H7 (cell line): ENCODE results near the gene MLXIP. TPM values are rescaled to one million over a fixed set of nuclear protein-coding genes. Genes with fewer than 3 reads are reported as not detected.
A peak's percentile ranks its signal among the peaks of the same experiment; 100 is the strongest.

Experiments
- DNase-seq: peaks from one replicate; pipeline ENCODE4 v3.0.0; 2012
- H3K27me3 ChIP-seq: 2 replicates; pipeline ENCODE4 v1.6.0; 2011; ENCODE audit warnings: mild to moderate bottlenecking, low read length; ENCODE audit not compliant: control insufficient read depth, insufficient read depth
- H3K36me3 ChIP-seq: replicated peaks from 2 replicates; pipeline ENCODE4 v1.5.1; 2011; ENCODE audit warnings: low read length; ENCODE audit not compliant: control insufficient read depth, insufficient read depth
- H3K4me3 ChIP-seq: 2 replicates; pipeline ENCODE4 v1.5.1; 2011; ENCODE audit warnings: low read depth, mild to moderate bottlenecking, control low read depth, low read length, moderate library complexity; ENCODE audit not compliant: insufficient read depth
- total RNA-seq: library from RNA; depleted of rRNA; stranded (reverse); fragments of >200 nt; shearing (Covaris generic); gene quantifications from 2 replicates; pipeline ENCODE4 v1.2.3, GENCODE V29; 2014

MLXIP gene
- total RNA-seq, 1 experiment from 2014 or later: 49.8 TPM

DNA sequence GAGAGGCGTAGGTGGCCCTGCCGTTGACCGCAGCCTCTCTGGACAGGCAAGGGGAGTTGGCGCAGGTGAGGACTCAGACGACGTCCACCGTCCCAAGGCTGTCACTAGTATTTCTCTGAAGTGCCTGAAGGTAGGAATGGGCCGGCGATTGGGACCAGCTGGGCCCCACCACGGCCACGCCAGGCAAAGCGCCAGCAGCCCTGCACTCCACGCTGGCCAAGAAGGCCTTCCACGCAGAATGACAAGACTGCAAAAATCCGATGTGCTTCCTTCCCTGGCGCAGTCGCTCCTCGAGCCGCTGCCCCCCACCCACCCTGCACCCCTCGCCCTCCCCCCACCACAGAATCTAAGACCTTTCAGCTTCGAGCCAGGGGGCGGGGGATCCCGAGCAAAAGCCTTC is 17.3 kb upstream of the MLXIP start:
- H3K36me3 ChIP-seq: peaks cover 6% of the 10 kb centered on the region
- no peaks in the 10 kb centered on the region for H3K27me3 ChIP-seq
- no peak overlapping the region for H3K4me3 ChIP-seq
- DNase-seq: peak; percentile 17

DNA sequence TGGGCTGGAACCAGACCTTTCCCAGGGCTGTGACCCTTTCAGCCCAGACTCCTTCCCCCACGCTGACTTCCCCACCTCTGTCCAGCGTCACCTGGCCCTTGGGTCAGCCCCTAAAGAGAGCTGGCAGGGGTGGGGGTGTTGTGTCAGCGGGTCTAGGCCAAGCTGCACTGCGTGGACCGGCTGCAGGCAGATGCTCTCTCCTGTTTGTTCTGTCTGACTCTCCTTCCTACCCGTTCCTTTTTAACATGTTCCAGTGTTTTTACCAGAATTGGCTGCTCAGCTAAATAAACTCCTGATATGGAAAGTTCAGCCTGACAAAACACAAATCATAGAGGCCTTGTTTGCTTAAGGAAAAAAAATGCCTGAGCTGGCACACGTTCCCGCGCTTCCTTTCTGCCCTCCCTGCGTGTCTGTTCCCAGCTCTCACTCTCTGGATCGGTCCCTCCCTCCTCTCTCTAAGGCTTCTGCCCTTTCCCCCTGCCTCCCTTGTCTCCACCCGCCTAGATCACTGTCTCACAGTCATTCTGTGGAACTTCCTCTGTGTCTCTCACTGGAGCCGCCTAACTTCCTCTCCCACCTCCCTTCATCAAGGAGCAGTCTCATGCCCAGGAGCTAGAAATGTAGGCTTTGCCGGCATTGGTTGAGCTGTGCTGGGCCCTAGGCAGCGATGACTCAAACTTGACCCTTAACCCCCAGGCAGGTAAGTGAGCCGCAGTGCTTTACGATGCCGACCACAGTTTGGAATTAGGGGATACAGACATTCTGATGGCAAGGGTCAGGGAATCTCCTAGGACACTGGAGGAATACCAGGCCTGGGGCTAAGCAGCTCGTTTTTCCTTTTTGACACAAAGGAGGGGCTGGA is 15.5 kb upstream of the MLXIP start:
- Histone ChIP-seq H3K36me3 (peaks cover 3% of the 10 kb centered on the region), H3K4me3 (no peak overlapping the region), H3K27me3 (no peaks in the 10 kb centered on the region)
- peak; percentile 62 for DNase-seq

DNA sequence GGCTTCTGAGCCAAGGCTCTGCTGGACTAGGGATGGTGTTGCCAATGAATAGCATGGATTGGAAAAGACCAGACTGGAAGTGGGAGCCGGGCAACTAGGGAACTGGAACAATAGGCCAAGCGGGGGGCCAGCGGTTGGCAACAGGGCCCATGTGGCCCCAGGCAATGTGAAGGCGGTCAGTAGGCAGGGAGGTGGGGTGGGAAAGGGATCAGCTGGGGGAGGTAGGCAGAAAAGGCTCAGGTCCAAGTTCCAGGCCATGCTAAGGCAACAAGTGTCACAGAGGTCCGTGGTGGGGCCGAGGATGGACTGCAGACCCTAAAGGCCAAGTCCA is 14.9 kb upstream of the MLXIP start:
- peaks cover 1% of the 10 kb centered on the region for H3K36me3 ChIP-seq
- DNase-seq: no peak
- H3K4me3 ChIP-seq: no peak overlapping the region
- no peaks in the 10 kb centered on the region for H3K27me3 ChIP-seq

DNA sequence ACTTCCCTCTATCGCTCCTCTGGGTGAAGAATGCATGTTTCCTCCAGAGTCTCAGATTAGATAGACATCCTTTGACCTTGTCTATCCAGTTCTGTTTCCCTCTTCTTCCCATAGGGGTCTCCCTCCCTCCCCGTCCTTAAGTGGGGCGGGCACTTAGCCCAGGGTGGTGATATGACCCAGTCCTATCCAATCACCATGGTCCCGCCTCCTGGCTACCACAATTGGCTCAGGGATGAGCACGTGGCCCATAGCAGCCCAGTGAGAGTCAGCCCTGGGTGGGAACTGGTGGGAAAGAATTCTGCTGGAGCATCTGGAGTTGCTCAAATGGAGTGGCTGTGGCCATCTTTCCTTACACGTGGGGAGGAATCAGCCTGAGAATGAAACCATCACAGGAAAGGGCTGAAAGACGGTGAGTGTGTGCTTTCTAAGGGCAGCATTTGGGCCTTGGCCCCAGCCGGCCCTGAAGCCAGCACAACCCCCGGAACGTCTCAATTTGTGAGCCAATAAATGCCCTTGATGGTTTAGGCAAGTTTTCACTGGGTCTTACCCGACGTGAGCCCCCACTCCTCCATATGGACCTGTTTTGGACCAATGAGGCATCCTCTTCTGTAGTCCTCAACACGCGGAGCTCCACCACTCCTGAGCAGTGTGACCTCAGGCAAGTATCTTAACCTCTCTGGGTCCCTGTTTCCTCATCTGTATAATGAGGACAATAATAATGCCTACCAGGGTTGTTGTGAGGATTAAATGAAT is 14.4 kb upstream of the MLXIP start:
- no peaks in the 10 kb centered on the region; the same call in none of the 2 replicates for H3K36me3 ChIP-seq
- peak overlapping the region; percentile 50 for H3K4me3 ChIP-seq
- no peaks in the 10 kb centered on the region for H3K27me3 ChIP-seq
- DNase-seq: peak; percentile 97

DNA sequence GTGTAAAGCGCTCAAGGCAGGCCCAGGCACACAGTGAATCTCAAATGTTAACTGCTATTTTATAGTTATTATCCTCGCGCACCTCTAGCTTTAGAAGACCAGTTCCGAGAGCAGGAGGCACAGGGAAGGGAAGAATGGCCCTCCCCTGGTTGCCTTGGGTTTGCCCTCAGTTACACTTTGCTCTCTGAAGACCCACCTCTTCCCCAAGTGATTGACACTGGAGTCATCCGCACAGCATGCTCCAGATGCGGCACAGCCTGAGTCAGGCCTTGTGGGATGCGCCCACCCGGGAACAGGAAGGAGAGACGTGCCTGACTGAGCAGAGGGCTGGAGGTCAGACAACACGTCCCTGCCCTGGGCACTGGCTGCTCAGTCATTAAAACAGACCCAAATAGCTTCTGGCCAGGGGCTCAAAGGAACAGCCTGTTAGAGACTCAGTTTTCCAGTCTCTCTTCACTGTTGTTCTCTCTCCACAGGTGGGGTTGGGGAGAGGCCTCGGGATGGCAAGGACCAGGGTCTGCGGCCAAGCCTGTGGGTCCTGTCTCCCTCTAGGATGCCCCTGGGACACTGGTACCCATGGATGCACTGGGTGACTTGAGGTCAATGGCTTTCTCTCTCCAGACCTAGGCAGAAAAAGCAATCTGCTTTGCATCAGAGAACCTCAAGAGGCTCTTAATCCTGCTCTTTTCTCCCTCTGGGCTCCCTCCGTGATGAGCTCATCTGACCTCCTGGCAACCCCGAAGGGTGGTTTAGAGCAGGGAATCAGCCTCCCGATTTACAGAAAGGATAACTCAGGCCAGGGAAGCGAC is 13.6 kb upstream of the MLXIP start:
- H3K36me3 ChIP-seq: no peaks in the 10 kb centered on the region; the same call in 1 of the 2 replicates
- H3K4me3 ChIP-seq: peak overlapping the region; percentile 50
- DNase-seq: peak; percentile 66
- H3K27me3 ChIP-seq: no peaks in the 10 kb centered on the region

DNA sequence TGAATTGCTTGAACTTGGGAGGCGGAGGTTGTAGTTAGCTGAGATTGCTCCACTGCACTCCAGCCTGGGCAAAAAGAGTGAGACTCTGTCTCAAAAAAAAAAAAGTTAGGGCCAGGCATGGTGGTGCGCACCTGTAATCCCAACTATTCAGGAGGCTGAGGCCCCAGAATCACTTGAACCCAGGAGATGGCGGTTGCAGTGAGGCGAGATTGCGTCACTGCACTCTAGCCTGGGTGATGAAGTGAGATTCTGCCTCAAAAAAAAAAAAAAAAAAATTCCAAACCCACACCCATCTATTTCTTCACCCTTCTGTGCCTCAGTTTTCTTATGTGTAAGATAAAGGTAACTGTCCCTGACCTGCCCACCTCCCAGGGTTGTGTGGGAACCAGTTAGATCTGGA is 11.0 kb upstream of the MLXIP start:
- H3K4me3 ChIP-seq: no peak overlapping the region
- no peak for DNase-seq

DNA sequence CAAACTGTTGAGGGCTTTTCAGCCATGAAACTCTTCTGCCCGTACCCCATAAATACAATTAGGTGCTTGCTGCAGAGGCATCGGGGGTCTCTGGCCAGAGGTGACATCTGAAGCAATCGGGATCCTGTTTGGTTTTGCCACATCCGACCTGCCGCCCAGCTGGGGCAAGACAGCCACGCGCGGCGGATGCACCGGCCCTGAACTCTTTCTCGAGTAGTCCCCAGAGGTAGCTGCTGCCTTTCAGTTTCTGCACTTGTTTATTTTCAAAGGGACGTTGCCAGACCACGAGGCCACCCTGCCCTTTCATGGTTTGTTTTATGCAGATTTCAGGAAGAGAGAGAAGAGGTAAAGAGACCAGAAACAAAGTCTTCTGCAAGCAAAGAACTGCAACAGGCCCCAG is 10.6 kb upstream of the MLXIP start:
- H3K36me3 ChIP-seq: no peaks in the 10 kb centered on the region; the same call in 1 of the 2 replicates
- no peaks in the 10 kb centered on the region for H3K27me3 ChIP-seq
- no peak for DNase-seq
- no peak overlapping the region for H3K4me3 ChIP-seq

More for the DNA sequence above, 11.0 kb upstream of the MLXIP start:
- Histone ChIP-seq H3K27me3 (no peaks in the 10 kb centered on the region), H3K36me3 (no peaks in the 10 kb centered on the region; the same call in 1 of the 2 replicates)

DNA sequence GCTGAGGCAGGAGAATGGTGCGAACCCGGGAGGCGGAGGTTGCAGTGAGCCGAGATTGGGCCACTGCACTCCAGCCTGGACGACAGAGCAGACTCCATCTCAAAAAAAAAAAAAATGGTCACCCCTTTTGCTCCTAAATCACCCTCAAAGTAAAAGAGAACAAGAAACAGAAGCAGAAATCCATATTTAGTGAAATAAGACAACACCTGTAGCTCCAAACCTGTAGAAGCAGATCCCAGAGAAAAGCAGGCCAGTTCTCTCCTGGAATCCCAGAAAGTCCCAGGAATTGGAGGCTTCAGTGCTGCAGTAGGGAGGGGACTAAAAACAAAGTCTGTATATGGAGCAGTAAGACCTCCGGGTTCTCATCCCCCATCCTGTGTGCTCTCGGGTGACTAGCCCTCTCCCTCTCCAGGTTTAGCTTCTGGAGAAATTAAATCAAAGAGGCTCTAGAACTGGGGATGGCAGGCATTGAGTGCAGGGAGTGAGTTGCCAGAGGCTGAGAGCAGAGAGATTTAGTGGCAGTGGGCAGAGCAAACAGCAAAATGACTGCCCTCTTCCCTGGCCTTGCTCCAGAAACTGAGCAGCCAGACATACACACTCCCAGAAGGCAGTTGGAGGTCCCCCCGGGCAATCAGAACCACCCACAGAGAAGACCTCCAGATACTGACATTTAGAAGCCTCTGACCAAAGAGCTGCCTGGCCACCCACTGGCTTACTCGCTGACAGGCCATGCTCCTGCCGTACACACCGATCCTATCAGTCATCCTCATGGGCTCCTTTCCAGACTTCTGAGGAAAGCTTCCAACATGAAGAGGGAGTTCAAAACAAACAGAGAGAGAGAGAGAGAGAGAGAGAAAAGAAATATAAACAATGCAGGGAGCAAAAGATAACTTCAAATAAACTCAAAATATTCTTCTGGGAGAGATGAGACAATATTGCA is 6.3 kb upstream of the MLXIP start:
- no peak for DNase-seq
- H3K4me3 ChIP-seq: no peak overlapping the region
- H3K27me3 ChIP-seq: no peaks in the 10 kb centered on the region
- no peaks in the 10 kb centered on the region; the same call in 1 of the 2 replicates for H3K36me3 ChIP-seq

DNA sequence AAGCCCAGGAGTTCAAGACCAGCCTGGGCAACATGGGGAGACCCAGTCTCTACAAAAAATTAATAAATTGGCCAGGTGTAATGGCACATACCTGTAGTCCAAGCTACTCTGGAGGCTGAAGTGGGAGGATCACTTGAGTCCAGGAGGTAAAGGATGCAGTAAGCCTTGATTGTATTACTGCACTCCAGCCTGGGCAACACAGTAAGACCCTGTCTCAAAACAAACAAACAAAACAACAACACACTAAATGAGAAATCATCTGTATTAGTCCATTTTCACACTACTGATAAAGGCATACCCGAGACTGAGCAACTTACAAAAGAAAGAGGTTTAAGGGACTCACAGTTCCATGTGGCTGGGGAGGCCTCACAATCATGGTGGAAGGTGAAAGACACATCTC is 4.7 kb upstream of the MLXIP start:
- no peaks in the 10 kb centered on the region for H3K27me3 ChIP-seq
- H3K4me3 ChIP-seq: no peak overlapping the region
- DNase-seq: no peak
- no peaks in the 10 kb centered on the region for H3K36me3 ChIP-seq

DNA sequence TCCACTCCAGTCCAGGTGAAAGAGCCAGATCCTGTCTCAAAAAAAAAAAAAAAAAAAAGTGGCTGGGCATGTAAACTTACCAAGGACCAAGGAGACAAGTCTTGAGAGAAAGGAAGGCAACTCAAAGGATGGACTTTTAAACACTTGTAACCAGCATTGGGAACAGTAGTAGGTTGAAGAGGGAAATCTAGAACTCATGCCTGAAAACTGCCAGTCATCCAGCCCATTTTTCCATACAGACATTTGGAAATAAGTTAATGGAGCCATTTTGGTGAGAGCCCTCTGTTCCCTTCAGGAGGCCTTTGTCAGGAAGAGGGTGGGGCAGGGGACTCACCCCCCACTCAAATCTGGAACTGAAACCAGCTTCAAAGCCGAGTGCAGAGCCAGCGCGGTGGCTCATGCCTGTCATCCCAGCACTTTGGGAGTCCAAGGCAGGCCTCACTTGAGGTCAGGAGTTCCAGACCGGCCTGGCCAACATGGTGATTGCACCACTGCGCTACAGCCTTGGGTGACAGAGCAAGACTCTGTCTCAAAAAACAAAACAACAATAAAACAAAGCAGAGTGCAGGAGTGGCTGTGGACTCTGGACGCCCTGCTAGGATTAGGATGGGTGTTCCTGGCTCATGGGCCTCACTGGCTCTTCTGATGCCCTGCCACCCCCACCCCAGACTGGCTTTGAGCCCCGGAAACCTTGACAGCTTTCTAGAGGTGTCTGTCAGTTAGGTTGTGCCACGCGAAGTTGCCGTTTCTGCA is 1.6 kb upstream of the MLXIP start:
- Histone ChIP-seq H3K36me3 (no peaks in the 10 kb centered on the region), H3K27me3 (peaks cover 9% of the 10 kb centered on the region; the same call in 1 of the 2 replicates), H3K4me3 (no peak overlapping the region)
- DNase-seq: no peak

DNA sequence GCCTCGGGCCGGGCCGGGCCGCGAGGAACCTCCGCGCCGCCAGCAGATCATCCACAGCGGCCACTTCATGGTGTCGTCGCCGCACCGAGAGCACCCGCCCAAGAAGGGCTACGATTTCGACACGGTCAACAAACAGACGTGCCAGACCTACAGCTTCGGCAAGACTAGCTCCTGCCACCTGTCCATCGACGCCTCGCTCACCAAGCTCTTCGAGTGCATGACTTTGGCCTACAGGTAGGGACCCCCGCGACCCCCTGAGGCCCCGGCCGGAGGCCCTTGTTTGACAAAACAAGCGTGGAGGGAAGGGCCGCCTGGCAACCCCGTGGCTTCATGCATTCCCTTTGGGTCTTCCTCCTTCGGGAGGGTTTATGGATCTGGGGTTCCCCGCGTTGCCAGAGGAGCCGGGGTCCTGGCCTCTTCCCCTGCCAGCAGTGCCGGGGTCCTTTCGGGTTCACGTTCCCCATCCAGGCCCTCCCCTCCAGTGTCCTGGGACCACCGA is 526 bp downstream of the MLXIP start:
- peak overlapping the region; percentile 59 for H3K4me3 ChIP-seq
- DNase-seq: peak; percentile 79
- peaks cover 9% of the 10 kb centered on the region; the same call in 1 of the 2 replicates for H3K27me3 ChIP-seq
- H3K36me3 ChIP-seq: no peaks in the 10 kb centered on the region; the same call in 1 of the 2 replicates

DNA sequence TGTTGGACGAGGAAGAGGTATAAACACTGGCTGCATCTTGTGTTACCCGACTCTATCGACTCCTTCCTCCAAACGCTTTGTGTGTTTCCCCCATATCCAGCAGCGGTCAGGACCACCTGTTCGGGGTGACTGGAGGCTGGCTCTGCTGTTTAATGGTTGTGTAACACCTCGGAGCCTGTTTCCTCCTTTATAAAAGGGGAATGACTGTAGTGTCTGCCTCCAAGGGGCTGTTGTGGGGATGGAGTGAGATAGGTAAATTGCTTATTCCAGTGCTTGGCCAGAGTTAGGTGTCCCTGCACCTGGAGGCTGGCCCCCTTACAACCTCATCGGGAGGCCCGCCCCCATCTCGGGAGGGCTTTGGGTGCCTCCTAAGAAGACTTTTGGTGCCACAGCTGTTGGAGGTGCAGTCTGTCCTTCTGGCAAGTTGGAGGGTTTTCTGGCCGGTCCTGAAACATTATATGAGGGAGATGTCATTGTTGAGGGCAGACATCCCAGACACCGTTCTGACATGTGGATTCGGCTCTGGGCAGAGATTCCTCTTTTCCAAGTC is 1.1 kb downstream of the MLXIP start:
- Histone ChIP-seq H3K27me3 (peaks cover 9% of the 10 kb centered on the region; the same call in 1 of the 2 replicates), H3K36me3 (no peaks in the 10 kb centered on the region; the same call in none of the 2 replicates), H3K4me3 (peak overlapping the region; percentile 59)
- DNase-seq: peak; percentile 49
